ENCODE measurements around the gene HSPB1. TPM values are rescaled to one million over a fixed set of nuclear protein-coding genes. Genes with fewer than 3 reads are reported as not detected.
A peak's percentile ranks its signal among the peaks of the same experiment; 100 is the strongest.

The HSPB1 gene
- total RNA-seq, 3 donors from 2014 or later = 207 to 840 (median 310) TPM

- TF ChIP-seq CTCF (IDR thresholded peaks at IDR 0.05) = no peak
- ATAC-seq (no peak), DNase-seq (no peak)
- Histone ChIP-seq H3K4me3 (no peak overlapping the region), H3K9me3 (no peaks in the 10 kb centered on the region), H3K36me3 (ENCODE audit: low read depth) (no peaks in the 10 kb centered on the region), H3K4me1 (ENCODE audit: low read depth) (peaks cover 12% of the 10 kb centered on the region)
- intact Hi-C loops (cut with DNase I, micrococcal nuclease) = no loop called here
Observed at GRCh38 chr7:76340617-76341131, 38.2 kb downstream of the HSPB1 start.

GRCh38 chr7:76342222-76342621, 39.7 kb downstream of the HSPB1 start:
- Histone ChIP-seq H3K4me1 (ENCODE audit: low read depth) (peaks cover 26% of the 10 kb centered on the region), H3K9me3 (no peaks in the 10 kb centered on the region), H3K36me3 (ENCODE audit: low read depth) (no peaks in the 10 kb centered on the region), H3K4me3 (no peak overlapping the region)
- ATAC-seq (no peak), DNase-seq (no peak)
- intact Hi-C loops (cut with DNase I, micrococcal nuclease) = no loop called here
- no peak for TF ChIP-seq CTCF (IDR thresholded peaks at IDR 0.05)

GRCh38 chr7:76343294-76343930, 40.9 kb downstream of the HSPB1 start:
- Histone ChIP-seq H3K4me3 (no peak overlapping the region), H3K4me1 (ENCODE audit: low read depth) (peaks cover 34% of the 10 kb centered on the region), H3K9me3 (no peaks in the 10 kb centered on the region), H3K36me3 (ENCODE audit: low read depth) (no peaks in the 10 kb centered on the region)
- intact Hi-C loops (cut with DNase I, micrococcal nuclease) = no loop called here
- no peak for TF ChIP-seq CTCF (IDR thresholded peaks at IDR 0.05)
- ATAC-seq = no peak
- DNase-seq = no peak

- peaks cover 34% of the 10 kb centered on the region for H3K4me1 ChIP-seq (ENCODE audit: low read depth)
- TF ChIP-seq CTCF (IDR thresholded peaks at IDR 0.05) = no peak
- H3K9me3 ChIP-seq = no peaks in the 10 kb centered on the region
- H3K36me3 ChIP-seq (ENCODE audit: low read depth) = no peaks in the 10 kb centered on the region
- DNase-seq = no peak
- intact Hi-C loops (cut with DNase I, micrococcal nuclease) = no loop called here
- no peak overlapping the region for H3K4me3 ChIP-seq
- ATAC-seq = no peak
Observed at GRCh38 chr7:76343931-76344321, 41.5 kb downstream of the HSPB1 start.

- Histone ChIP-seq H3K4me1 (ENCODE audit: low read depth) (peaks cover 27% of the 10 kb centered on the region), H3K4me3 (no peak overlapping the region), H3K9me3 (no peaks in the 10 kb centered on the region), H3K36me3 (ENCODE audit: low read depth) (no peaks in the 10 kb centered on the region)
- peak; percentile 99 for ATAC-seq
- no peak for TF ChIP-seq CTCF (IDR thresholded peaks at IDR 0.05)
- peak in 1 of 3 donors; percentile 73 for DNase-seq
- intact Hi-C loops (cut with DNase I, micrococcal nuclease) = no loop called here
Observed at GRCh38 chr7:76346097-76346496, 43.6 kb downstream of the HSPB1 start.
